ENCODE measurements around the gene NALCN.
"Not testable (repeated sequence)": the region's sequence is repeated elsewhere in the genome, so short reads cannot be mapped to it uniquely, and the experiment has no call there.

NALCN gene

GRCh38 chr13:101331731-101332130 lies 84.6 kb downstream of the NALCN start:
- no peak for DNase-seq

GRCh38 chr13:101327871-101328270 lies 88.4 kb downstream of the NALCN start:
- no peak for DNase-seq

GRCh38 chr13:101326710-101327109 lies 89.6 kb downstream of the NALCN start:
- no peak for DNase-seq

GRCh38 chr13:101325423-101325822 lies 90.9 kb downstream of the NALCN start:
- DNase-seq: no peak

GRCh38 chr13:101323601-101324000 lies 92.7 kb downstream of the NALCN start:
- no peak for DNase-seq

GRCh38 chr13:101317986-101318523 lies 98.3 kb downstream of the NALCN start:
- DNase-seq: no peak

GRCh38 chr13:101313479-101313878 lies 102.8 kb downstream of the NALCN start:
- DNase-seq: not testable (repeated sequence)

- no peak for DNase-seq
These were observed 107.2 kb downstream of the NALCN start for GRCh38 chr13:101309014-101309619.

GRCh38 chr13:101308247-101309013 lies 107.9 kb downstream of the NALCN start:
- no peak for DNase-seq

GRCh38 chr13:101307181-101307701 lies 109.1 kb downstream of the NALCN start:
- peak; percentile 31 for DNase-seq

GRCh38 chr13:101306773-101307172 lies 109.5 kb downstream of the NALCN start:
- DNase-seq: no peak

GRCh38 chr13:101305981-101306411 lies 110.3 kb downstream of the NALCN start:
- no peak for DNase-seq

- no peak for DNase-seq
These were observed 112.8 kb downstream of the NALCN start for GRCh38 chr13:101303521-101303920.

GRCh38 chr13:101301053-101301452 lies 115.3 kb downstream of the NALCN start:
- DNase-seq: no peak

- DNase-seq: no peak
These were observed 115.8 kb downstream of the NALCN start for GRCh38 chr13:101300531-101300930.

GRCh38 chr13:101298517-101298916 lies 117.8 kb downstream of the NALCN start:
- no peak for DNase-seq

GRCh38 chr13:101297794-101298193 lies 118.5 kb downstream of the NALCN start:
- DNase-seq: no peak

GRCh38 chr13:101292711-101293110 lies 123.6 kb downstream of the NALCN start:
- DNase-seq: no peak

- no peak for DNase-seq
These were observed 124.4 kb downstream of the NALCN start for GRCh38 chr13:101291646-101292515.

GRCh38 chr13:101291206-101291605 lies 125.1 kb downstream of the NALCN start:
- DNase-seq: no peak

GRCh38 chr13:101289764-101290163 lies 126.5 kb downstream of the NALCN start:
- DNase-seq: peak; percentile 66

GRCh38 chr13:101283782-101284181 lies 132.5 kb downstream of the NALCN start:
- DNase-seq: no peak

GRCh38 chr13:101272886-101273285 lies 143.4 kb downstream of the NALCN start:
- no peak for DNase-seq

All from right hindlimb (tissue), 1 donor.